Kidney (tissue), 14 donors: ENCODE measurements around the gene CMIP. TPM values are rescaled to one million over a fixed set of nuclear protein-coding genes. Genes with fewer than 3 reads are reported as not detected.
"Not testable (repeated sequence)": the region's sequence is repeated elsewhere in the genome, so short reads cannot be mapped to it uniquely, and the experiment has no call there.

Experiments used
- DNase-seq, 5 donors: peaks; one replicate each; pipeline ENCODE4 v3.0.0-alpha.2; 2013 to 2020
- FAIRE-seq: peaks from 2 replicates; lab custom pipeline; 2012; peaks lifted over from hg19 to GRCh38; lab: Jason Lieb, UNC
- H3K27ac ChIP-seq, 2 donors: one replicate each; pipeline ENCODE4 v1.7.0; 2013; ENCODE audit warnings: low read depth in 2 of 2, low read length in 2 of 2, inconsistent platforms in 1 of 2
- H3K27me3 ChIP-seq: one replicate; pipeline ENCODE4 v1.7.1; 2013; ENCODE audit warnings: low read length, inconsistent platforms; ENCODE audit not compliant: control insufficient read depth, insufficient read depth
- H3K36me3 ChIP-seq, 3 donors: one replicate each; pipeline versions ENCODE4 v1.7.0 to v1.7.1; 2013; ENCODE audit warnings: low read length in 3 of 3, control low read depth in 1 of 3, inconsistent platforms in 1 of 3; ENCODE audit not compliant: insufficient read depth in 3 of 3, control insufficient read depth in 2 of 3
- H3K4me1 ChIP-seq, 3 donors: one replicate each; pipeline versions ENCODE4 v1.7.0 to v1.7.1; 2013; ENCODE audit warnings: low read length in 3 of 3, inconsistent platforms in 1 of 3, low read depth in 1 of 3; ENCODE audit not compliant: control insufficient read depth in 2 of 3, insufficient read depth in 2 of 3
- H3K4me3 ChIP-seq, 3 donors: one replicate each; pipeline versions ENCODE4 v1.7.0 to v1.8.1; 2013; ENCODE audit warnings: low read length in 3 of 3, control low read depth in 1 of 3, inconsistent platforms in 1 of 3
- H3K9ac ChIP-seq, 3 donors: one replicate each; pipeline versions ENCODE4 v1.7.0 to v1.7.1; 2013; ENCODE audit warnings: low read length in 3 of 3, control low read depth in 1 of 3, inconsistent platforms in 1 of 3
- H3K9me3 ChIP-seq, 3 donors: one replicate each; pipeline versions ENCODE4 v1.7.0 to v1.7.1; 2013; ENCODE audit warnings: low read length in 3 of 3, control low read depth in 1 of 3, inconsistent platforms in 1 of 3; ENCODE audit not compliant: control insufficient read depth in 2 of 3, insufficient read depth in 1 of 3
- CTCF ChIP-seq: IDR thresholded peaks from 3 replicates; pipeline ENCODE4 v1.5.1; 2012; ENCODE audit warnings: mild to moderate bottlenecking, moderate library complexity, borderline replicate concordance; ENCODE audit not compliant: insufficient read depth; ENCODE audit errors: extremely low read depth
- intact Hi-C: fragments of 100-400 bp; cut with DNase I; formaldehyde crosslinking; loops from one replicate; pipeline ENCODE4 v1.11.1; 2022
- polyA plus RNA-seq: library from polyadenylated mRNA; stranded (reverse); fragments of 350-450 nt; fragmentation: Illumina TruSeq; extraction: RNeasy Lipid Tissue Mini Kit (QIAGEN cat#74804); gene quantifications from one replicate; pipeline ENCODE4 v1.2.3, GENCODE V29; 2014; ENCODE audit warnings: low read depth, low replicate concordance; ENCODE audit not compliant: insufficient read depth
- total RNA-seq: library from RNA; stranded (reverse); fragmentation: NEBNext Ultra II Directional; extraction: Animal tissue kit (Norgen Biotek cat#: 25700); gene quantifications from one replicate; pipeline ENCODE4 v1.2.1, GENCODE V29; 2021
- donor health status: control.
- donor health status: control.
- donor health status: control.
- donor health status: control.
- donor health status: control.
- donor health status: DM: yes; HTN: yes; CAD: no.
- donor health status: Normal renal cell carcinoma (clear cell type).

Gene CMIP
- total and polyA plus RNA-seq, 2 donors from 2014 or later: 16.6 to 65.7 TPM

GRCh38 chr16:81421536-81421935 lies 23.1 kb upstream of the CMIP start:
- no peak for TF ChIP-seq CTCF
- H3K36me3 ChIP-seq: no peaks in the 10 kb centered on the region
- no peaks in the 10 kb centered on the region for H3K27me3 ChIP-seq
- peak in 1 of 5 donors; percentile 39 for DNase-seq
- H3K4me1 ChIP-seq: no peaks in the 10 kb centered on the region
- H3K9ac ChIP-seq: no peak overlapping the region
- H3K4me3 ChIP-seq: no peak overlapping the region
- FAIRE-seq: no peak
- no peaks in the 10 kb centered on the region for H3K9me3 ChIP-seq
- intact Hi-C loops: no loop called here
- H3K27ac ChIP-seq: no peak overlapping the region

- H3K4me1 ChIP-seq, H3K27ac ChIP-seq, FAIRE-seq, H3K9ac ChIP-seq, H3K4me3 ChIP-seq, H3K36me3 ChIP-seq, intact Hi-C loops, DNase-seq, H3K27me3 ChIP-seq, H3K9me3 ChIP-seq: not testable (repeated sequence)
Measured at GRCh38 chr16:81422153-81422552, 22.5 kb upstream of the CMIP start.

GRCh38 chr16:81424771-81425170 lies 19.8 kb upstream of the CMIP start:
- DNase-seq: no peak
- no peaks in the 10 kb centered on the region for H3K36me3 ChIP-seq
- H3K27ac ChIP-seq: no peak overlapping the region
- no peak overlapping the region for H3K4me3 ChIP-seq
- intact Hi-C loops: no loop called here
- no peaks in the 10 kb centered on the region for H3K9me3 ChIP-seq
- peaks cover 0 to 3% (median 0%) of the 10 kb centered on the region in 3 donors for H3K4me1 ChIP-seq
- H3K9ac ChIP-seq: no peak overlapping the region
- FAIRE-seq: no peak
- no peaks in the 10 kb centered on the region for H3K27me3 ChIP-seq
- TF ChIP-seq CTCF: no peak

GRCh38 chr16:81427219-81427618 lies 17.4 kb upstream of the CMIP start:
- no peak overlapping the region for H3K27ac ChIP-seq
- H3K36me3 ChIP-seq: no peaks in the 10 kb centered on the region
- TF ChIP-seq CTCF: no peak
- H3K4me1 ChIP-seq: peaks cover 0 to 6% (median 3%) of the 10 kb centered on the region in 3 donors
- H3K4me3 ChIP-seq: no peak overlapping the region
- FAIRE-seq: no peak
- H3K27me3 ChIP-seq: no peaks in the 10 kb centered on the region
- intact Hi-C loops: no loop called here
- no peak for DNase-seq
- H3K9ac ChIP-seq: no peak overlapping the region
- no peaks in the 10 kb centered on the region for H3K9me3 ChIP-seq
